CD4-positive, alpha-beta T cell (primary cell): ENCODE data around the gene VIPR2. TPM values are rescaled to one million over a fixed set of nuclear protein-coding genes. Genes with fewer than 3 reads are reported as not detected.

Experiments used
- ATAC-seq: fragments of 200-7000 bp; cut with Tn5 transposase; one replicate; pipeline ENCODE4 v1.10.0; 2022; ENCODE audit warnings: mild to moderate bottlenecking; ENCODE audit not compliant: poor library complexity
- CTCF ChIA-PET: fragments of 350-600 bp; sonication (Branson Sonifier 250); formaldehyde crosslinking; loops from one replicate; lab custom pipeline; 2021; ENCODE audit warnings: antibody characterized with exemption, inconsistent platforms; lab: Charles Lee
- POLR2A ChIA-PET: fragments of 350-600 bp; sonication (Branson Sonifier 250); formaldehyde crosslinking; loops from one replicate; lab custom pipeline; 2021; ENCODE audit warnings: antibody characterized with exemption, inconsistent platforms; lab: Charles Lee
- DNase-seq, 14 experiments: peaks; one replicate each; pipeline ENCODE4 v3.0.0-alpha.2; 2013 to 2020; ENCODE audit warnings: mixed read lengths in 2 of 14
- H3K27ac ChIP-seq, 2 donors: one replicate each; pipeline versions ENCODE4 v1.5.1 to v1.7.0; 2013; ENCODE audit warnings: low read length in 2 of 2, low read depth in 1 of 2, mild to moderate bottlenecking in 1 of 2
- H3K27me3 ChIP-seq, 2 experiments: 1 replicate in 1 of 2; 2 replicates in 1 of 2; pipeline versions ENCODE4 v1.6.1 to v1.7.0; 2013; ENCODE audit warnings: low read length in 2 of 2, control low read depth in 1 of 2, mild to moderate bottlenecking in 1 of 2, moderate library complexity in 1 of 2; ENCODE audit not compliant: insufficient read depth in 2 of 2, control insufficient read depth in 1 of 2
- H3K36me3 ChIP-seq: one replicate; pipeline ENCODE4 v1.6.1; 2013; ENCODE audit warnings: low read length, control low read depth; ENCODE audit not compliant: insufficient read depth
- H3K4me1 ChIP-seq: one replicate; pipeline ENCODE4 v1.6.1; 2013; ENCODE audit warnings: low read length, control low read depth; ENCODE audit not compliant: insufficient read depth
- H3K4me3 ChIP-seq: one replicate; pipeline ENCODE4 v1.5.1; 2013; ENCODE audit warnings: mild to moderate bottlenecking, low read length, moderate library complexity
- H3K9me3 ChIP-seq, 2 experiments: 1 replicate in 1 of 2; 2 replicates in 1 of 2; pipeline versions ENCODE4 v1.6.1 to v1.7.0; 2013; ENCODE audit warnings: low read length in 2 of 2, mild to moderate bottlenecking in 2 of 2, control low read depth in 1 of 2, moderate library complexity in 1 of 2; ENCODE audit not compliant: control insufficient read depth in 1 of 2, insufficient read depth in 1 of 2
- H3K27ac Mint-ChIP-seq: one replicate; pipeline ENCODE4 v1.8.0; 2020; ENCODE audit warnings: mixed read lengths
- H3K27me3 Mint-ChIP-seq: one replicate; pipeline ENCODE4 v1.8.0; 2021; ENCODE audit warnings: mixed read lengths
- H3K36me3 Mint-ChIP-seq: one replicate; pipeline ENCODE4 v1.8.0; 2021; ENCODE audit warnings: low read depth, mixed read lengths
- H3K4me1 Mint-ChIP-seq: one replicate; pipeline ENCODE4 v1.8.0; 2021; ENCODE audit warnings: low read depth, mixed read lengths
- H3K4me3 Mint-ChIP-seq: one replicate; pipeline ENCODE4 v1.8.0; 2020; ENCODE audit warnings: mild to moderate bottlenecking, mixed read lengths
- H3K9me3 Mint-ChIP-seq: one replicate; pipeline ENCODE4 v1.8.0; 2020; ENCODE audit warnings: mixed read lengths
- intact Hi-C, 2 experiments: fragments of 100-400 bp; cut with DNase I in 1 of 2; cut with micrococcal nuclease in 1 of 2; formaldehyde crosslinking; loops; one replicate each; pipeline versions ENCODE4 v1.15.1 to v1.9.0; 2023 to 2025; cut with DNase I, micrococcal nuclease
- total RNA-seq, 174 experiments: library from RNA in 2 of 174; stranded (reverse) in 2 of 174; gene quantifications; one replicate each; pipeline ENCODE4 v1.2.3 and lab custom pipeline; 2021 to 2026
- TF ChIP-seq, protein P1 (sequence below): fragments of 200-600 bp; IDR thresholded peaks from one replicate; pipeline ENCODE4 v1.8.0; 2022; ENCODE audit warnings: antibody characterized with exemption, mild to moderate bottlenecking

VIPR2 gene
- total RNA-seq, 2 experiments from 2014 or later, result 0.59 to 0.80 TPM

DNA sequence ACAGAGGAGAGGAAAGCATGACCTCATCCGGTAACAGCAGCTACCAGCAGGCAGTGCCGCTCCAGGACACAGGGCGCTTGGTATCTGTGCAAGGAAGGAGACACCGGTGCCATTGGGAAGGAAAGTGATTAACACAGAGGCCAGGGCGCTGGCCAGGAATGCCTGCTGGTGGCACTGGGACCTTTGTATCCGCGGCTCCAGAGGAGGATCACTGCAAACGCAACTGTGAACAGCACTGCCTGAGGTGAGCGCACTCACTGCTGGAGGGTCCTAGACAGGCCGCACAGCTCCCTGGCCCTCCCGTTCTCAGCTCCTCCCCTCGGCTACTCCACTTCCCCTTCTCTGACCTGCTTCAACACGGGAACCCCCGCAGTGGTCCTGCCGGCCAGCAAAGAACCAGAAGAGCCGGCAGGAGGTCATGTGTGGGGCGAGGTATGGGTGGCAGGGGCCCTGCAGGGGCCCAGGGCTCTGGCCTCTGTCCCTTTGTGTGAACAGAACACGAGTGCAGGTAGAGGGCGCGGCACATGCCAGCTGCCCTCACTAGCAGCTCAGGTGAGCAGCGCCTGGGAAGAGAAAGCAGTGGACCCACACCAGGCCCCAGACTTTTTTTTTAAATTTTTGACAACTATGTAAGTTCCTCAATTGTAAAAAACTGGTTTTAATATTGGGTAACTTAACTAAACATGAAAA lies 107.6 kb downstream of the VIPR2 start:
- peaks cover 4 to 6% of the 10 kb centered on the region in 2 experiments for H3K27me3 ChIP-seq
- H3K9me3 ChIP-seq, result no peaks in the 10 kb centered on the region
- H3K4me1 ChIP-seq, result no peaks in the 10 kb centered on the region
- ChIA-PET POLR2A (no interaction called here), CTCF (no interaction called here)
- ATAC-seq (no peak), DNase-seq (no peak)
- Mint-ChIP-seq H3K27ac (no peak overlapping the region), H3K4me1 (no peaks in the 10 kb centered on the region), H3K4me3 (no peak overlapping the region), H3K36me3 (no peaks in the 10 kb centered on the region), H3K27me3 (no peaks in the 10 kb centered on the region), H3K9me3 (no peaks in the 10 kb centered on the region)
- TF ChIP-seq, protein P1, sequence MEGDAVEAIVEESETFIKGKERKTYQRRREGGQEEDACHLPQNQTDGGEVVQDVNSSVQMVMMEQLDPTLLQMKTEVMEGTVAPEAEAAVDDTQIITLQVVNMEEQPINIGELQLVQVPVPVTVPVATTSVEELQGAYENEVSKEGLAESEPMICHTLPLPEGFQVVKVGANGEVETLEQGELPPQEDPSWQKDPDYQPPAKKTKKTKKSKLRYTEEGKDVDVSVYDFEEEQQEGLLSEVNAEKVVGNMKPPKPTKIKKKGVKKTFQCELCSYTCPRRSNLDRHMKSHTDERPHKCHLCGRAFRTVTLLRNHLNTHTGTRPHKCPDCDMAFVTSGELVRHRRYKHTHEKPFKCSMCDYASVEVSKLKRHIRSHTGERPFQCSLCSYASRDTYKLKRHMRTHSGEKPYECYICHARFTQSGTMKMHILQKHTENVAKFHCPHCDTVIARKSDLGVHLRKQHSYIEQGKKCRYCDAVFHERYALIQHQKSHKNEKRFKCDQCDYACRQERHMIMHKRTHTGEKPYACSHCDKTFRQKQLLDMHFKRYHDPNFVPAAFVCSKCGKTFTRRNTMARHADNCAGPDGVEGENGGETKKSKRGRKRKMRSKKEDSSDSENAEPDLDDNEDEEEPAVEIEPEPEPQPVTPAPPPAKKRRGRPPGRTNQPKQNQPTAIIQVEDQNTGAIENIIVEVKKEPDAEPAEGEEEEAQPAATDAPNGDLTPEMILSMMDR, result no peak
- H3K36me3 ChIP-seq, result no peaks in the 10 kb centered on the region
- no peak overlapping the region for H3K27ac ChIP-seq
- no peak overlapping the region for H3K4me3 ChIP-seq
- intact Hi-C loops, result no loop called here

DNA sequence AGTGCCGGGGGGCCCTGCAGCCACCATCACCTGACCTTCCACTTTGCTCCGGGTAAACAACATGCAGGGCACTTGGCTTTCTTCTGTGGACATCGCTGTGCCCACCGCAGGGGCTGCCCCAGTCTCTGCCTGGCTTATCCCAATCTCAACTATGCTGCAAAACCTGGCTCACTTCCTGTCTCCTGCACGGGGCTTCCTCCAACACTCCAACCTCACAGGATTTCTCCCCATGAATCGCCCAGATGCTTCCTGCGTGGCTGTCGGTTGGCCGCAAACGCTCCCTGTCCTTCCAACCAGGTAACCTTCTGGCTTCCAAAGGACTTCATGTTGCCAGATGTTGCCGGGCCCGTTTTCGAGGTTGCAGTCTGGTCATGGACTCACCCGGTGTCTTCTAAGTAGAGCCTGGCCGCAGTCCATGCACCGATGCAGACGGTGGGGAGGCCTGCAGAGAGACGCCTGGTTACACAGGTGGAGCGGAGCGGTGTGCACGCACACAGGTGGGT lies 109.0 kb downstream of the VIPR2 start:
- ATAC-seq, result no peak
- CTCF ChIA-PET, result no interaction called here
- H3K4me1 ChIP-seq, result peaks cover 5% of the 10 kb centered on the region
- no peak for DNase-seq
- Mint-ChIP-seq H3K4me1 (peaks cover 5% of the 10 kb centered on the region), H3K9me3 (no peaks in the 10 kb centered on the region), H3K4me3 (no peak overlapping the region), H3K27me3 (peaks cover 5% of the 10 kb centered on the region), H3K36me3 (no peaks in the 10 kb centered on the region), H3K27ac (no peak overlapping the region)
- intact Hi-C loops, result no loop called here
- H3K9me3 ChIP-seq, result peaks cover 0 to 3% of the 10 kb centered on the region in 2 experiments
- TF ChIP-seq, protein P1, result no peak
- H3K27me3 ChIP-seq, result peaks cover 7 to 9% of the 10 kb centered on the region in 2 experiments
- H3K4me3 ChIP-seq, result no peak overlapping the region
- H3K27ac ChIP-seq, result no peak overlapping the region
- POLR2A ChIA-PET, result no interaction called here
- no peaks in the 10 kb centered on the region for H3K36me3 ChIP-seq

DNA sequence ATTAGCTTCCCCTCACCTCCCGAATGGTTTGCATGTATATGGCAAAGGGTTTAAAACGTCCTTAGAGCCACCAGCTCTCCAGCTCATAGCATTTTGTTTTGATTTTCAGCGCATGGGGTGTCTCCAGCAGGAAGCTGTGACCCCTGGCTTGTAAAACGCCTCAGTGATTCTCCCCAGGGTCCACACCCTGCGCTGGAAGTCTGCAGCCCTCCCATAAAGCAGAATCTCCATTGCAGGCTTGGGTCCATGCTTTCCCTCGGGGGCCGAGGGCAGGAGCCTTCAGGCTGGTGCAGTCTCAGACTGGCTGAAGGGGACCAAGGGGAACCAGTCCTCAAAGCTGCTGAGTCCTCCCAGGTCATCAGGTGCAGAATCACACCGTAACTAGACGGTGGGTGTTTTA lies 109.7 kb downstream of the VIPR2 start:
- no peak overlapping the region for H3K27ac Mint-ChIP-seq
- TF ChIP-seq, protein P1, result no peak
- peaks cover 5% of the 10 kb centered on the region for H3K27me3 Mint-ChIP-seq
- Histone ChIP-seq H3K4me1 (peaks cover 9% of the 10 kb centered on the region), H3K4me3 (no peak overlapping the region), H3K27me3 (peaks cover 10% of the 10 kb centered on the region in 2 experiments), H3K27ac (no peak overlapping the region), H3K9me3 (peaks cover 0 to 7% of the 10 kb centered on the region in 2 experiments), H3K36me3 (no peaks in the 10 kb centered on the region)
- H3K36me3 Mint-ChIP-seq, result no peaks in the 10 kb centered on the region
- CTCF ChIA-PET, result no interaction called here
- intact Hi-C loops, result no loop called here
- peaks cover 7% of the 10 kb centered on the region for H3K4me1 Mint-ChIP-seq
- no peak for DNase-seq
- POLR2A ChIA-PET, result no interaction called here
- ATAC-seq, result no peak
- no peaks in the 10 kb centered on the region for H3K9me3 Mint-ChIP-seq
- H3K4me3 Mint-ChIP-seq, result no peak overlapping the region
